MM.1S (cell line): Measurements from ENCODE around the gene STAMBPL1.

Experiments
- DNase-seq: peaks from one replicate; pipeline ENCODE4 v3.0.0-alpha.2; 2015
- H2AFZ ChIP-seq: fragments of 300-600 bp; sonication (generic); 2 replicates; pipeline ENCODE4 v1.6.0; 2016; ENCODE audit warnings: antibody characterized with exemption, low read length
- H3F3A ChIP-seq: fragments of 300-600 bp; sonication (generic); 2 replicates; pipeline ENCODE4 v1.6.1; 2016; ENCODE audit warnings: mild to moderate bottlenecking, antibody characterized with exemption, low read length, moderate library complexity, mixed read lengths; ENCODE audit not compliant: insufficient read depth
- H3K27ac ChIP-seq: fragments of 300-600 bp; sonication (generic); 2 replicates; pipeline ENCODE4 v1.5.1; 2016; ENCODE audit warnings: mild to moderate bottlenecking, low read length
- H3K27me3 ChIP-seq: fragments of 300-600 bp; sonication (generic); replicated peaks from 2 replicates; pipeline ENCODE4 v1.6.0; 2016; ENCODE audit warnings: low read length; ENCODE audit not compliant: insufficient read depth
- H3K36me3 ChIP-seq: fragments of 300-600 bp; sonication (generic); replicated peaks from 2 replicates; pipeline ENCODE4 v1.6.1; 2016; ENCODE audit warnings: mild to moderate bottlenecking, low read length, mixed read lengths; ENCODE audit not compliant: insufficient read depth
- H3K4me1 ChIP-seq: fragments of 300-600 bp; sonication (generic); 2 replicates; pipeline ENCODE4 v1.6.1; 2016; ENCODE audit warnings: low read length, mixed read lengths
- H3K4me2 ChIP-seq: fragments of 300-600 bp; sonication (generic); 2 replicates; pipeline ENCODE4 v1.6.0; 2016; ENCODE audit warnings: low read depth, low read length
- H3K4me3 ChIP-seq: fragments of 300-600 bp; sonication (generic); 2 replicates; pipeline ENCODE4 v1.5.1; 2016; ENCODE audit warnings: low read length, mixed read lengths
- H3K79me2 ChIP-seq: fragments of 300-600 bp; sonication (generic); 2 replicates; pipeline ENCODE4 v1.6.1; 2016; ENCODE audit warnings: mixed run types, low read length, mixed read lengths
- H3K9ac ChIP-seq: fragments of 300-600 bp; sonication (generic); 2 replicates; pipeline ENCODE4 v1.6.1; 2016; ENCODE audit warnings: low read length, mixed read lengths
- H3K9me2 ChIP-seq: fragments of 300-600 bp; sonication (generic); replicated peaks from 2 replicates; pipeline ENCODE4 v1.6.1; 2016; ENCODE audit warnings: mild to moderate bottlenecking, low read length, mixed read lengths; ENCODE audit not compliant: insufficient read depth
- H3K9me3 ChIP-seq: fragments of 300-600 bp; sonication (generic); replicated peaks from 2 replicates; pipeline ENCODE4 v1.6.1; 2016; ENCODE audit warnings: mild to moderate bottlenecking, low read length, mixed read lengths; ENCODE audit not compliant: insufficient read depth
- H4K20me1 ChIP-seq: fragments of 300-600 bp; sonication (generic); 2 replicates; pipeline ENCODE4 v1.6.1; 2016; ENCODE audit warnings: mild to moderate bottlenecking, low read length, moderate library complexity, mixed read lengths; ENCODE audit not compliant: insufficient read depth
- EZH2 ChIP-seq: fragments of 300-600 bp; sonication (generic); optimal IDR thresholded peaks from 2 replicates; pipeline ENCODE3; 2017; ENCODE audit warnings: low read depth, mild to moderate bottlenecking, antibody characterized with exemption, low read length, mixed read lengths
- EZH2phosphoT487 ChIP-seq: fragments of 300-600 bp; sonication (generic); IDR thresholded peaks from 2 replicates; pipeline ENCODE4 v1.6.1; 2018; ENCODE audit warnings: antibody characterized with exemption, low read length
- TF ChIP-seq, protein P1 (sequence below): fragments of 300-600 bp; sonication (generic); IDR thresholded peaks from 2 replicates; pipeline ENCODE4 v1.5.1; 2016; ENCODE audit warnings: antibody characterized with exemption, low read length, mixed read lengths

STAMBPL1 gene

DNA sequence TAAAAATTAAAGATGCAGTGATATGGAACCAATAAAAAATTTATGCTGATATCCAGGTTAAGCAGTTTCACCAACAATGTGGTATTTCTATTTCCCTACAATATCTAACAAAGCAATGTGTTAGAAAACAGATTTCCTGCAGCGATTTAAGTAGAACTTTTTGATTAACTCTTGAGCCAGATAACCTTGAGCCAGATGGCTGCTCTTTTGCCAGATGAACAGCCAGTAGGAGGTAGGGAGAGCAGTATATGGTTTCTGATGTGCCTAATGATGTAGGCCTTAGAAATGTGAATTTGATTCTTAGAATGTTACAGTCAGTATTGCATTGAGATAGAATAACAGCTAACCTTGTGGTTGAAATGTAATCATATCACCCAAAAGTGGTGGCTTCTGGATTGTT is 31.1 kb downstream of the STAMBPL1 start:
- H3K4me2 ChIP-seq, result no peak overlapping the region
- no peaks in the 10 kb centered on the region for H3K9me3 ChIP-seq
- H3K4me3 ChIP-seq, result no peak overlapping the region
- H3K27ac ChIP-seq, result no peak overlapping the region
- H3K9ac ChIP-seq, result no peak overlapping the region
- H3F3A ChIP-seq, result no peaks in the 10 kb centered on the region
- no peaks in the 10 kb centered on the region for H3K36me3 ChIP-seq
- DNase-seq, result no peak
- no peak overlapping the region for H2AFZ ChIP-seq
- H3K79me2 ChIP-seq, result no peaks in the 10 kb centered on the region
- no peaks in the 10 kb centered on the region for H3K9me2 ChIP-seq
- TF ChIP-seq EZH2phosphoT487 (no peak), EZH2 (no peak)
- TF ChIP-seq, protein P1, sequence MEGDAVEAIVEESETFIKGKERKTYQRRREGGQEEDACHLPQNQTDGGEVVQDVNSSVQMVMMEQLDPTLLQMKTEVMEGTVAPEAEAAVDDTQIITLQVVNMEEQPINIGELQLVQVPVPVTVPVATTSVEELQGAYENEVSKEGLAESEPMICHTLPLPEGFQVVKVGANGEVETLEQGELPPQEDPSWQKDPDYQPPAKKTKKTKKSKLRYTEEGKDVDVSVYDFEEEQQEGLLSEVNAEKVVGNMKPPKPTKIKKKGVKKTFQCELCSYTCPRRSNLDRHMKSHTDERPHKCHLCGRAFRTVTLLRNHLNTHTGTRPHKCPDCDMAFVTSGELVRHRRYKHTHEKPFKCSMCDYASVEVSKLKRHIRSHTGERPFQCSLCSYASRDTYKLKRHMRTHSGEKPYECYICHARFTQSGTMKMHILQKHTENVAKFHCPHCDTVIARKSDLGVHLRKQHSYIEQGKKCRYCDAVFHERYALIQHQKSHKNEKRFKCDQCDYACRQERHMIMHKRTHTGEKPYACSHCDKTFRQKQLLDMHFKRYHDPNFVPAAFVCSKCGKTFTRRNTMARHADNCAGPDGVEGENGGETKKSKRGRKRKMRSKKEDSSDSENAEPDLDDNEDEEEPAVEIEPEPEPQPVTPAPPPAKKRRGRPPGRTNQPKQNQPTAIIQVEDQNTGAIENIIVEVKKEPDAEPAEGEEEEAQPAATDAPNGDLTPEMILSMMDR, result no peak
- H4K20me1 ChIP-seq, result no peaks in the 10 kb centered on the region
- no peaks in the 10 kb centered on the region for H3K27me3 ChIP-seq
- no peaks in the 10 kb centered on the region for H3K4me1 ChIP-seq

DNA sequence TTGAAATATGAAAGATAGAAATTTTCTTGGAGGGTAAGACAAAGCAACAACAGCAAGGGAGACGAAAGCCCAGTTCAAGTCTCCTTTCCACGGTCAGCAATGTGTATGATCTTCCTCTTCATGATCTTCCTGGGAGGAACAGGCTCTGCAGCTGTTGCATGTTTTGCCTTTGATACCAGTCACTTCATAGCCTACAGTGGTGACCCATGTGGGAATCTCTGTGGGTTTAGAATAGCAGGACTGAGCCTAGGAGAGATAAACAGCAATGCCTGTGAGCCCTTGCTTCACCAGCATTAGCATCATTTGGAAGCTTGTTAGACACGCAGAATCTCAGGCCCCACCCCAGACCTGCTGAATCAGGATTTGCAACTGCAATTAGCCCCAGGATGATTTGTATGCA is 31.8 kb downstream of the STAMBPL1 start:
- Histone ChIP-seq H3K79me2 (no peaks in the 10 kb centered on the region), H3K9me2 (no peaks in the 10 kb centered on the region), H4K20me1 (no peaks in the 10 kb centered on the region), H2AFZ (no peak overlapping the region), H3K9ac (no peak overlapping the region), H3K27ac (no peak overlapping the region), H3K9me3 (no peaks in the 10 kb centered on the region), H3K4me1 (no peaks in the 10 kb centered on the region), H3K4me3 (no peak overlapping the region), H3F3A (no peaks in the 10 kb centered on the region), H3K27me3 (no peaks in the 10 kb centered on the region), H3K4me2 (no peak overlapping the region), H3K36me3 (no peaks in the 10 kb centered on the region)
- TF ChIP-seq EZH2phosphoT487, result no peak
- DNase-seq, result no peak

DNA sequence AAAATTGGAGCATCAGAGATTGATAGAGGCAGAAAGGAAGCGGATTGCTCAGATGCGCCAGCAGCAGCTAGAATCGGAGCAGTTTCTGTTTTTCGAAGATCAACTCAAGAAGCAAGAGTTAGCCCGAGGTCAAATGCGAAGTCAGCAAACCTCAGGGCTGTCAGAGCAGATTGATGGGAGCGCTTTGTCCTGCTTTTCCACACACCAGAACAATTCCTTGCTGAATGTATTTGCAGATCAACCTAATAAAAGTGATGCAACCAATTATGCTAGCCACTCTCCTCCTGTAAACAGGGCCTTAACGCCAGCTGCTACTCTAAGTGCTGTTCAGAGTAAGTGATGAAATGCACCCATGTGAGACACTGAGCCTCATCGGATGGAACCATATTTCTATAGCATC is 33.1 kb downstream of the STAMBPL1 start:
- H3K9me2 ChIP-seq, result no peaks in the 10 kb centered on the region
- no peak overlapping the region for H2AFZ ChIP-seq
- DNase-seq, result no peak
- no peaks in the 10 kb centered on the region for H3K4me1 ChIP-seq
- no peaks in the 10 kb centered on the region for H3K79me2 ChIP-seq
- H3K27ac ChIP-seq, result no peak overlapping the region
- H3K4me3 ChIP-seq, result no peak overlapping the region
- H3K4me2 ChIP-seq, result no peak overlapping the region
- no peak overlapping the region for H3K9ac ChIP-seq
- H4K20me1 ChIP-seq, result no peaks in the 10 kb centered on the region
- no peaks in the 10 kb centered on the region for H3K36me3 ChIP-seq
- TF ChIP-seq EZH2phosphoT487, result no peak
- no peak for TF ChIP-seq EZH2
- TF ChIP-seq, protein P1, result no peak
- H3K27me3 ChIP-seq, result no peaks in the 10 kb centered on the region
- no peaks in the 10 kb centered on the region for H3F3A ChIP-seq
- H3K9me3 ChIP-seq, result no peaks in the 10 kb centered on the region

DNA sequence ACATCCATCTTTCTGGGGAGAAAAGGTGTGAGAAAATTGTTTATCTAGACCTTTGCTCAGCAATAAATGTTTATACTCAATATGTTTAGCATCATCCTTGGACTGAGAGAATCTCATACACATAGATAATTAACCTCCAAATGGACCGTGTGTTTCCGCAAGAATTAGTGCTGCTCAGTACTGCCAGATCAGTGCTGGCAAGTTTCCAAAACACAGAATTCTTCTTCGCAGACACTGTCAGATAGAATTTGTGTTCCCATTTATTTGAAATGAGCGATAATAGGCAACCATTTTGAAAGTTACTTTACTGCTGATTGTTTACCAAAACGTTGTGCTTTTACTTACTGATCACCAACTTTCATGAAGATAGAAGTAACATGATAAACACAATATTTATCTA is 33.7 kb downstream of the STAMBPL1 start:
- H3K36me3 ChIP-seq, result no peaks in the 10 kb centered on the region
- no peaks in the 10 kb centered on the region for H3K79me2 ChIP-seq
- no peaks in the 10 kb centered on the region for H3F3A ChIP-seq
- H3K4me1 ChIP-seq, result no peaks in the 10 kb centered on the region
- no peak for DNase-seq
- H3K4me3 ChIP-seq, result no peak overlapping the region
- no peaks in the 10 kb centered on the region for H3K27me3 ChIP-seq
- no peak overlapping the region for H2AFZ ChIP-seq
- no peaks in the 10 kb centered on the region for H3K9me2 ChIP-seq
- TF ChIP-seq EZH2 (no peak), EZH2phosphoT487 (no peak)
- TF ChIP-seq, protein P1, result no peak
- no peaks in the 10 kb centered on the region for H4K20me1 ChIP-seq
- no peaks in the 10 kb centered on the region for H3K9me3 ChIP-seq
- no peak overlapping the region for H3K27ac ChIP-seq
- H3K4me2 ChIP-seq, result no peak overlapping the region
- H3K9ac ChIP-seq, result no peak overlapping the region
